Right lobe of liver (tissue), 4 donors: ENCODE measurements around the gene SYMPK.

Source experiments
- CTCF ChIP-seq, 4 donors: fragments of 200-600 bp in 3 of 4; fragments of 450-650 bp in 1 of 4; IDR thresholded peaks; one replicate each; pipeline versions ENCODE4 v1.5.1 to v1.8.0; 2016 to 2022; ENCODE audit warnings: antibody characterized with exemption in 4 of 4, mild to moderate bottlenecking in 2 of 4
- POLR2A ChIP-seq: fragments of 450-650 bp; IDR thresholded peaks from one replicate; pipeline ENCODE4 v1.6.1; 2017; ENCODE audit warnings: antibody characterized with exemption, mild to moderate bottlenecking
- donor health status: DM: no; HTN: no; CAD: no.
- donor health status: DM: no; HTN: no; CAD: no.
- donor health status: DM: no; HTN: yes; CAD: no.

GRCh38 chr19:45770192-45771101 is 92.5 kb downstream of the SYMPK start:
- TF ChIP-seq CTCF (IDR thresholded peaks at IDR 0.05) (peak; percentile 87 to 98 (median 95)), POLR2A (peak; percentile 57)
